ENCODE measurements around the gene METTL2B.

Gene METTL2B

DNA sequence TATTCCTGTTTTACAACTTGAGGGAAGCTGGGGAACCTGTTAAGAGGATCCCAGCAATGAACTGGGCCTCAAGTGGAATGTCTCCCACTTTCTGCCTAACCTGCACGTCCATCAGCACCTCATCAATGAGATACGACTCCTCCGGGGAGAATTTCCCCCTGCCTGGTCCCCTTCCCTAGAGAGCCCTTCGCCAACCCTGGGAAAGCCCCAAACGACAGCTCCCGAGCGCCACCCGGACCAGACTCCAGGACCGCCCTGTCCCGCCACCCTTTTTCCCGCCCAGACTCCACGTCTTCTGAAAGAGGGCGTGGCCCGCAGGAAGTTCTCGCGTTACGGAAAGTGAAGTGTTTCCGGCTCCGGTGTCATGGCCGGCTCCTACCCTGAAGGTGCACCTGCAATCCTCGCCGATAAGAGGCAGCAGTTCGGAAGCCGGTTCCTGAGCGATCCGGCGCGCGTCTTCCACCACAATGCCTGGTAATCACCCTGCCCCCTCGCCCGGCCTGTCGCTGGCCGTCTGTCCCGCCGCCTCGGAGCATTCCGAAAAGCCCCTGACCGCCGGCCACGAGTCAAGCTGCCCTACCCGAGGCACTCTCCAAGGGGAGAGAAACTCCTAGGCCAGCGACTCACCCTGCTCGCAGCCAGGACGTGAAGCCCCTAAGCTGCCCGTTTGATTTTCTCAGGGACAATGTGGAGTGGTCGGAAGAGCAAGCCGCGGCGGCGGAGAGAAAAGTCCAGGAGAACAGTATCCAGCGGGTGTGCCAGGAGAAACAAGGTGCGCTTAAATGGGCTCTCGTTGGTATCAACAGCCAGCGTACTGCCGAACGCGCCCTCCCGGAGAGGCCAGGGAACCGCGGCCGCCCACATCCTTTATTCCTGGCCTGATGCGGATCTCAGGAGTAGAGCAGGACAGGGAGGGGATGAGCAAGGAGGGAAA lies at the start of gene METTL2B:
Gene METTL2B (plus strand): TSS at position 347 of the 934 bp plus-strand sequence. CDS start 18 bp downstream, at position 365.
- peak; percentile 74 to 77 for DNase-seq (ENCODE audit: low read depth in 2 of 2)

DNA sequence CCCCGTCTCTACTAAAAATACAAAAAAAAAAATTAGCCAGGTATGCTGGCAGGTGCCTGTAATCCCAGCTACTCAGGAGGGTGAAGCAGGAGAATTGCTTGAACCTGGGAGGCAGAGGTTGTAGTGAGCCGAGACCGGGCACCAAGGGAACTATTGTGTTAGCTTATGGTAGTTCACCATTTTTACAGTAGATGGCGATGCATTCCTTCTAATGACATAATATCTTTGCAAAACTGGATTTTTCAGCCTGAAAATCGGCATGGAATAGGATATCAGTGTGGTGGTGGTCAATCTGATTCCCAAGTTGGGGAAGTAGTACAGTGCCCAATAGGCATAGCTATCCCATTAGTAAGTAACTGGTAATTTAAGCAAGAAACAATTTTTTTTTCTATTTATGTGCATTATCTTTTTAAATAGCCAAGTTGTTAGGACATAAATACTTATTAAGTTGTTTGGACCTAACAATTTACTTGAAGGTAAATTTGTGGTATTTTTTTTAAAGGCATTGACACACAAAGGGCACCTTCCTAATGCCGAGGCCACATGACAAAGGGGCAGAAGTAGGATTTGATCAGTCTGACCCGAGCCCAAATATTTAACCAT lies 49.2 kb upstream of the METTL2B start:
- no peak for DNase-seq (ENCODE audit: low read depth in 2 of 2)

DNA sequence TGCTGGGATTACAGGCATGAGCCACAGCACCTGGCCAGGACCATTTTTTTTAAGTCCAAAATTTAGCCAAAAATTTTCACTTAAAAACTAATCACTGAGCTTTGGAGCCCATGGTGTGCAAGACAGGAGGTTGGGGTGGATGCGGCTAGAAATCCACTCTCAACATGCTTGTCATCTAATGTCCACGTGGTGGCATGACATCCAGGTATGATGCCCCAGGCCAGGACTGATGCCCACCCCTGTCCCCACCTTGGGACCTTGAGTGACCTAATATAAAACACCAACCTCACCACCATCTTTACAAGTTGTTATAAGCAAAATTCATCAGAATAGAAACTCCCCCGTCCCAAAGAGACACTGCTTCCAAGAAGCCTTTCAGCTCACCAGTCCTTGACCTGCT lies 46.3 kb upstream of the METTL2B start:
- DNase-seq (ENCODE audit: low read depth in 2 of 2) = no peak

GRCh38 chr7:128431221-128431620 lies 45.3 kb upstream of the METTL2B start:
- no peak for DNase-seq (ENCODE audit: low read depth in 2 of 2)

- DNase-seq (ENCODE audit: low read depth in 2 of 2) = no peak
Observed at GRCh38 chr7:128431754-128432153, 44.8 kb upstream of the METTL2B start.

DNA sequence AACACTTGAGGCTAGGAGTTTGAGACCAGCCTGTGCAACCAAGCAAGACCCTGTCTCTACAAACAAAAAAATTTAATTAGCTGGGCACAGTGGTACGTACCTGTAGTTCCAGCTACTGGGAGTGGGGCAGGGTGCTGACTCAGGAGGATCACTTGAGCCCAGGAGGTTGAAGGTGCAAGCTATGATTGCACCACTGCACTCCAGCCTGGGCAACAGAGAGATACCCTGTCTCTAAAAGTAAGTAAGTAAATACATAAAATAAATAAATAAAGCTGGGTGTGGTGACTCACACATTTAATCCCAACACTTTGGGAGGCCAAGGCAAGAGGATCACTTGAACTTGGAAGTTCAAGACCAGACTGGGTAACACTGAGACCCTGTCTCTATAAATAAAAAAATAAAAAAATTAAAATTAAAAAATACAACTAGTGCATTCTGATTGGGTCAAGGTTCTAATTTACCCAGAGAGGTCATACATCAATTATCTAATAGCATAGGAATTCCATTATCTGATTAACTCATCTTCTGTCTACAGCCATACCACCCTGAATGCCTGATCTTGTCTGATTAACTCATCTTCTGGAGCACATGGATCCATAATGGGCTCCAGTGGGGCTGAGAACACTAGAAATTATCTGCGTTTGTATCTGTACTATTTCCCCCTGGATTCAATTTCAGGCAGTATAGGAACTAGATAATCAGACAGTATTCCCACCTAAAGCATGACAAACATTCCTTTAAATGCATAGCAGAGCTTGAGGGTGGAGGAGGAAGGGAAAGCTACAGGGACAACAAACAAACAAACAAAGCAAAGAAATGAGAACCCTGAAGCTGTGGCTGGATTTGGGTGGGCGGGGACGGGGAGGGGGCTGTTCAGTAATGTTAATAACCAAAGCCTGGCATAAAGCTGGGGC lies 41.9 kb upstream of the METTL2B start:
- DNase-seq (ENCODE audit: low read depth in 2 of 2) = no peak

DNA sequence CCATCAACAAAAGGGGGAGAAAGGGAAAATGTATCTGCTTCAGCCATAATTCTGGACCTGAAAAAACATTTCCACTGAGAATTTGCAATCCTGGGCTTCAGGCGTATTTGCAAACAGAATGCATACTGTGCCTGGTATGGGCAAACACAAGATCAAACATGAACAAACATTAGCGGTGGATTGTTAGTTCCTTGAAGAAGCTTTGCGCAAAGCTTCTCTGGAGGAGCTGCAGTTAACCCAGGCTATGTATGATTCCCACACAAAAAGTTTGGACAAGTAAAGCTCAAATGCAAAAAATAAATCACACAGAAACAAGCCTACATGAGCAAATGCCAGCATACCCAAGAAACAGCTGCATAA lies 41.2 kb upstream of the METTL2B start:
- DNase-seq (ENCODE audit: low read depth in 2 of 2) = no peak

- no peak for DNase-seq (ENCODE audit: low read depth in 2 of 2)
Observed at GRCh38 chr7:128437426-128438332, 38.9 kb upstream of the METTL2B start.

DNA sequence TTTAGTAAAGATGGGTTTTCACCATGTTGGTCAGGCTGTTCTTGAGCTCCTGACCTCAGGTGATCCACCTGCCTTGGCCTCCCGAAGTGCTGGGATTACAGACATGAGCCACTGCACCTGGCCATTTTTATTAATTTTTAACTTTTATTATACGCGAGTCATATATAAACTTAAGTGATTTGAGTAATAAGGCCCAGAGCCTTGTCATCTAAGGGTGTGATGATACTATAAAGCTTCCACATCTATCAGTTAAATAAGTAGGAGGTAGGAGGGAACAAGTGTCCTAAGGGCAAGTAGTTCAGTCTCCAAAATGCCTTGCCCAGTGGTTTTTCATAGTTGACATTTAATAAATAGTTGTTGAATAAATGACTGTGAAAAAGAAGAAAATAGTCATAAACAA lies 34.2 kb upstream of the METTL2B start:
- DNase-seq (ENCODE audit: low read depth in 2 of 2) = no peak

- no peak for DNase-seq (ENCODE audit: low read depth in 2 of 2)
Observed at GRCh38 chr7:128443831-128444600, 32.5 kb upstream of the METTL2B start.

DNA sequence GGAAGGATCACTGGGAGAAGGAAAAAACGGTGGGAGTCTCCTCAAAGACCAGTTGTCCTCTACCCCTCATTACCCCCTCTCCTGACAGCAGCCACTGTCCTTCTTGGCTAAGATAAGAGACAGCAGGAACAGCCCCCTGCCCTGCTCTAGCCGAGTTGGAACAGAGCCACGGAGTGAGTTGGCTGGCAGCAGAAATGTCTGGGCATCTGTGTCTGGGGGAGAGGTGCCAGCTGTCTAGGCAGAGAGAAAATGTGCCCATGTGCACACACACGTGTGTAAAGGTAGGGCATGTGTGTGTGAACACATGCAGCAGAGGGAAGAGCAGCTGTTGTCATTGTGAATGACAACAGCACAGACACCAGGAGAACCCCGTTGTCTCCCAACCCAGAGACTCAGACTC lies 30.2 kb upstream of the METTL2B start:
- no peak for DNase-seq (ENCODE audit: low read depth in 2 of 2)

DNA sequence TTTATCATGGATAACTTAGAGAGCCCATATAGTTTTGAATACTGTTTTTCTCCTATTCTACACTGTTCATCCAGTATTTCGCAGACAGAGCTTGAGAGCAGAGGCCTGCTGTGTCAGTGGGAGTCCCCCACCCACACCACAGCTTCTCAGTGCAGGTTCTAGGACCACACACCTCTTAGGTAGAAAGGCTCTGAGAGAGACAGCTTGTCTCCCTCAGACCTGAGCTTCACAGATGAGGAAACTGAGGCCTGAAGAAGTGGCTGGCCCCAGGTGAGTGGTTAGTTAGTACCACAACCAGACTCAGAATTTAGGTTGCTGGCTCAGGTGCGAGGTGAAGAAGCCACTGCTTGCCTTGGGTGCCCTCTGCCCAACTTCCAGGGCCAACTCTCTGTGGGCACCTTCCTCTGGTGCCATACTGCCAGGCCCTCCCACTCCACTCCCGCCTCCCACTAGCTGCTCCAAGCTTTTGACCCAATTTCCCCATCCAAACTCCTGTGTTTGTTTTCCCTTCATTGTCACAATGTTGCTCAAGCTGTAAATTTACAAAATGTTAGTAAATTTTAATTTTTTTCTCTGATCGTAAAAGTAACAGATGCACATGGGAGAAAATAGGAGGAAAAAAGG lies 28.5 kb upstream of the METTL2B start:
- DNase-seq (ENCODE audit: low read depth in 2 of 2) = no peak

DNA sequence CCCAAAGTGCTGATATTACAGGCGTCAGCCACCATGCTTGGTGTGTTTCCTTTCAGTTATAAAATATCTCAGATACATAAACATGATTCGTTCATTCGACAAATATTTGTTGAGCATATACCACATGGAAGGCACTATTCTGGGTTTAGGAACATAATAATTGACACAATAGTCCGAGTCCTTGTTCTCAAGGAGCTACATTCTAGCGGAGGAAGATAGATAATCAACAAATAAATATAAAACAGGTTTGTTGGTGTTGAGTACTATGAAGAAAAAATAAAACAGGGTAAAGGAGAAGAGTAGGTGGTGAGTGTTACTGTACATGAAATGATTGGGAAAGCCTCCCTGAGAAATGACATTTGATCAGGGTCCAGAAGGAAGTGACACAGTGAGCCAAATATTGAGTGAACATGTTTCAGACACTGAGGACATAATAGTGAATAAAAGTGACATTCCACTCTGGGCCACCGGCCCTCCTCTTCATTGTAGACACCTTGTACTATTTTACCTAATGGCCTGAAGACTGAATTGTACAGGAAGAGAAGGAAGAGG lies 27.7 kb upstream of the METTL2B start:
- no peak for DNase-seq (ENCODE audit: low read depth in 2 of 2)

GRCh38 chr7:128450409-128450808 lies 26.1 kb upstream of the METTL2B start:
- no peak for DNase-seq (ENCODE audit: low read depth in 2 of 2)

DNA sequence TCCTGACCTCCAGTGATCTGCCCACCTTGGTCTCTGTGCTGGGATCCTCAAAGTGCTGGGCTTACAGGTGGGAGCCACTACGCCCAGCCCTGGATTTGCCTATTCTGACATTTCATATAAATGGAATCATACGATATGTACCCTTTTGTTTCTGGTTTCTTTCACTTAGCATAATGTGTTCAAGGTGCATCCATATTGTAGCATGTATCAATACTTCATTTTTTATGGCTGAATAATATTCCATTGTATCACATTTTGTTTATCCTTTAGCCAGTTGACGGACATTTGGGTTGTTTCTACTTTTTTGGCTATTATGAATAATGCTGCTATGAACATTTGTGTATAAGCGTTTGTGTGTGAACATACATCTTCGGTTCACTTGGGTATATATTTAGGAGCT lies 25.6 kb upstream of the METTL2B start:
- DNase-seq (ENCODE audit: low read depth in 2 of 2) = no peak

DNA sequence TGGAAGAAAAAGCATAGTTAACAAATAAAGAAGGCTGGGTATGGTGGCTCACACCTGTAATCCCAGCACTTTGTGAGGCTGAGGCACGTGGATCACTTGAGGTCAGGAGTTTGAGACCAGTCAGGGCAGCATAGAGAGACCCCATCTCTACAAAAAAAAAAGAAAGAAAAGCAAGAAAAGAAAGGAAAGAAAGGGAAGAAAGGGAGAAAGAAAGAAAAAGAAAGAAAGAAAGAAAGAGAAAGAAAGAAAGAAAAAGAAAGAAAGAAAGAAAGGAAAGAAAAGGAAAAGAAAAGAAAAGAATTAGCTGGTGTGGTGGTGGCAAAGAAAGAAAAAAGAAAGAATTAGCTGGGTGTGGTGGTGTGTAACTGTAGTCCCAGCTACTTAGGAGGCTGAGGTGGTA lies 24.0 kb upstream of the METTL2B start:
- DNase-seq (ENCODE audit: low read depth in 2 of 2) = no peak

- DNase-seq (ENCODE audit: low read depth in 2 of 2) = no peak
Observed at GRCh38 chr7:128453836-128454804, 22.4 kb upstream of the METTL2B start.

GRCh38 chr7:128454808-128455542 lies 21.6 kb upstream of the METTL2B start:
- no peak for DNase-seq (ENCODE audit: low read depth in 2 of 2)

All from stimulated activated CD8-positive, alpha-beta memory T cell treated with anti-CD3 and anti-CD28 coated beads, Interleukin-2, amount 100 ng/mL, for 1 hour (primary cell).